Peyer's patch (tissue), 4 donors: ENCODE results near the gene RAD51B.

ENCODE experiments used
- CTCF ChIP-seq, 6 experiments: fragments of 450-650 bp in 4 of 6; fragments of 200-600 bp in 2 of 6; sonication (generic) in 1 of 6; IDR thresholded peaks; one replicate each; pipeline ENCODE4 v1.5.1; 2017 to 2019; ENCODE audit warnings: antibody characterized with exemption in 6 of 6, mild to moderate bottlenecking in 3 of 6, moderate library complexity in 1 of 6
- POLR2A ChIP-seq, 2 donors: fragments of 450-650 bp; IDR thresholded peaks; one replicate each; pipeline ENCODE4 v1.5.1; 2017; ENCODE audit warnings: antibody characterized with exemption in 2 of 2, mild to moderate bottlenecking in 2 of 2, moderate library complexity in 2 of 2

- no peak for TF ChIP-seq CTCF (IDR thresholded peaks at IDR 0.05)
- TF ChIP-seq POLR2A (IDR thresholded peaks at IDR 0.05): no peak
Observed at GRCh38 chr14:68680541-68681051, 861.0 kb downstream of the RAD51B start.
